GM19395 (cell line): ENCODE measurements around the gene CRYAB.
"Not testable (repeated sequence)": the region's sequence is repeated elsewhere in the genome, so short reads cannot be mapped to it uniquely, and the experiment has no call there.

Source experiments
- ATAC-seq: cut with Tn5 transposase; IDR thresholded peaks from one replicate; pipeline ENCODE4 v1.9.1; 2021; ENCODE audit warnings: mild to moderate bottlenecking, moderate library complexity; ENCODE audit not compliant: unreplicated experiment

CRYAB gene

GRCh38 chr11:111934306-111934705 lies 22.7 kb upstream of the CRYAB start:
- ATAC-seq, result no peak

GRCh38 chr11:111933872-111934271 lies 22.3 kb upstream of the CRYAB start:
- no peak for ATAC-seq

GRCh38 chr11:111933176-111933575 lies 21.6 kb upstream of the CRYAB start:
- not testable (repeated sequence) for ATAC-seq

GRCh38 chr11:111932611-111932950 lies 21.0 kb upstream of the CRYAB start:
- ATAC-seq, result no peak

GRCh38 chr11:111930472-111930871 lies 18.9 kb upstream of the CRYAB start:
- ATAC-seq, result no peak

GRCh38 chr11:111926505-111927391 lies 15.2 kb upstream of the CRYAB start:
- peak; percentile 92 for ATAC-seq

GRCh38 chr11:111925953-111926352 lies 14.4 kb upstream of the CRYAB start:
- ATAC-seq, result no peak

GRCh38 chr11:111923951-111924350 lies 12.4 kb upstream of the CRYAB start:
- no peak for ATAC-seq

- ATAC-seq, result no peak
Measured at GRCh38 chr11:111923351-111923788, 11.8 kb upstream of the CRYAB start.

- no peak for ATAC-seq
Measured at GRCh38 chr11:111922803-111923202, 11.2 kb upstream of the CRYAB start.

GRCh38 chr11:111921541-111922230 lies 10.1 kb upstream of the CRYAB start:
- no peak for ATAC-seq

GRCh38 chr11:111920908-111921307 lies 9.3 kb upstream of the CRYAB start:
- ATAC-seq, result no peak

GRCh38 chr11:111918390-111919256 lies 7.1 kb upstream of the CRYAB start, which contains the start of gene C11orf52:
TSS of gene C11orf52 (plus strand) at chr11:111918913. CDS start at chr11:111918973, 60 bp downstream.
- no peak for ATAC-seq

GRCh38 chr11:111917788-111918187 lies 6.2 kb upstream of the CRYAB start:
- no peak for ATAC-seq

GRCh38 chr11:111917312-111917711 lies 5.7 kb upstream of the CRYAB start:
- no peak for ATAC-seq

GRCh38 chr11:111916768-111917167 lies 5.2 kb upstream of the CRYAB start:
- ATAC-seq, result no peak

- ATAC-seq, result no peak
Measured at GRCh38 chr11:111913997-111914396, 2.4 kb upstream of the CRYAB start.

- ATAC-seq, result no peak
Measured at GRCh38 chr11:111913031-111913861, 1.7 kb upstream of the CRYAB start.

GRCh38 chr11:111912535-111912934 lies 965 bp upstream of the CRYAB start, which contains the start of gene HSPB2:
TSS of gene HSPB2 (plus strand) at chr11:111912734. CDS start at chr11:111912830, 96 bp downstream.
- ATAC-seq, result no peak
